NCI-H748 (cell line): Measurements from ENCODE around the gene CCBE1.
"Not testable (repeated sequence)": the region's sequence is repeated elsewhere in the genome, so short reads cannot be mapped to it uniquely, and the experiment has no call there.

Experiments used
- DNase-seq: peaks from one replicate; lab custom pipeline; 2025; ENCODE audit not compliant: unreplicated experiment; lab: John Stamatoyannopoulos, UW

The CCBE1 gene

DNA sequence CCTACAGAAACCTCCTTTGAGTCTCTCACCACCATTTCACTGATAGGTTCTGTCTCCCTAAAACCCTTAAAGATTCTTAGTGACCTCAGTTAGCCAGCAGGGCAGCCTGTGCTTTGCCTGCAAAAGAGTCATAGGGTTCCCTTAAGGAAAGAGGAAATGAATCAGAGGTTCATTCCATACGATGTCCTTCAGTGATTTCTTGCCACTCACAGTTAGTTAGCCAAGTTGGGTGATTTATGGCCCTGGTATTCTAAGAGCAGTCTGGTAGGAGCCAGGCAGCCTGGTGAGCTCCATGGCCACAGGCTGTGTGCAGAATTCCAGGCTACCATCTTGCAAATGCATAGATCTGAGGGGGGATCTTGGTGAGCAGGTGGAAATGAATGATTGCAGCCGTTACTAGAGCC is 18.7 kb upstream of the CCBE1 start:
- no peak for DNase-seq

DNA sequence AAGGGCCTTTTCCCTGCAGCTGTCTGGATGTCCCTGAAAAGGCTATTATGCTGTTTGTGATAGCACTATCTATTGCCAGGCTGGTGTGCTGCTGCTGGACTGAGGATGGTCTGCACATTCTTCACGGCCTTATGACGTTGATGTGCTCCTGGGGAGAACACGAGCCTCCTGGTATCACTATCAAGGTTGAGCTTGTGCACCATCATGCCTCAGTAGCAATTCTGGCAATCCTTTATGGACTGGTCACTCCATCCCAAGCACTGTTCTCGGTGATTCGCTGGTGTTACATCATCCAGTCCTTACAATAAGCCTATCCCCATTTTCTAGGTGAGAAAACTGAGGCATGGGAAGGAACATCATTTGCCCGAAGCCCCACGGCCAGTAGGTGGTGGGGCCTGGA is 18.2 kb upstream of the CCBE1 start:
- no peak for DNase-seq

DNA sequence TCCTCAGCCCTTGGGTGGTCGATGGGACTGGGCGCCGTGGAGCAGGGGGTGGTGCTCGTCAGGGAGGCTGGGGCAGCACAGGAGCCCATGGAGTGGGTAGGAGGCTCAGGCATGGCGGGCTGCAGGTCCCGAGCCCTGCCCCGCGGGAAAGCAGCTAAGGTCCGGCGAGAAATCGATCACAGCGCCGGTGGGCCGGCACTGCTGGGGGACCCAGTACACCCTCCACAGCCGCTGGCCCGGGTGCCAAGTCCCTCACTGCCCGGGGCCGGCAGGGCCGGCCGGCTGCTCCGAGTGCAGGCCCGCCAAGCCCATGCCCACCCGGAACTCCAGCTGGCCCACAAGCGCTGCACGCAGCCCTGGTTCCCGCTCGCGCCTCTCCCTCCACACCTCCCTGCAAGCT is 16.9 kb upstream of the CCBE1 start:
- not testable (repeated sequence) for DNase-seq

DNA sequence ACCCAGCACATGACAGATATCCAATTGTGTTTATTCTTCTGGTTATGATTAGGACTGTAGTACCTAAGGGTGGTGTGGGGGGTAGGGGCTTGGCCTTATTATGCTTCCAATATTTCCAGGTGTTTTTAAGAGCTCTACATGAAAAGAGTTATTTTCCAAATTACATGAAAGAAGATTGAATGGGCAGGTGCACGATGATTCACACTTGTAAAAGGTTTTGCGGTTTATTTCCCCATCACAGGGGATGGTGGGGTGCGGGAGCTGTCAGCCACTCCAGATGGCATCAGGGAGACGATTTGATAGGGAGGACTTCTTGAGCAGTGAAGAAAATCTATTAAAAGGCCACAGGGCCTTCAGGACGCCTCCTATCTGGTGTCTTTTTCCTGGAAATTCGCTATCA is 15.1 kb upstream of the CCBE1 start:
- peak; percentile 62 for DNase-seq

DNA sequence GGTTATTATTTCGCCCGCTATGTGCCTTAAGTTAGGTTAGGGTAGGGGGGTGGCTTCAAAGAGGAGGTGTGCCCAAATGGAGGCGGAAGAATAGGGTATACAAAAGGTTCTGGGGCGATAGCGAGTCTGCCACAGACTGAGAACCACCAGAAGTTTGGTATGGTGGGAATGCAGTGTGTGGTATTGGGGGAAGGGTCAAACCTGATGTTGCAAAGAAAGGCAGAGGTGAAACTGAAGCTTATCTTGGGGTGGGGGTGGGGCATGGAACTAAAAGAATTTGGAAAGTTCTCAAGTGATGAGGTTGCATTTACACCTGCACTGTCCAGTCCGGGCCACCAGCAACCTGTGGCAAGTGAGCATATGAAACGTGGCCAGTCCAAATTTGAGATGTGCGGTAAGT is 11.8 kb upstream of the CCBE1 start:
- no peak for DNase-seq

DNA sequence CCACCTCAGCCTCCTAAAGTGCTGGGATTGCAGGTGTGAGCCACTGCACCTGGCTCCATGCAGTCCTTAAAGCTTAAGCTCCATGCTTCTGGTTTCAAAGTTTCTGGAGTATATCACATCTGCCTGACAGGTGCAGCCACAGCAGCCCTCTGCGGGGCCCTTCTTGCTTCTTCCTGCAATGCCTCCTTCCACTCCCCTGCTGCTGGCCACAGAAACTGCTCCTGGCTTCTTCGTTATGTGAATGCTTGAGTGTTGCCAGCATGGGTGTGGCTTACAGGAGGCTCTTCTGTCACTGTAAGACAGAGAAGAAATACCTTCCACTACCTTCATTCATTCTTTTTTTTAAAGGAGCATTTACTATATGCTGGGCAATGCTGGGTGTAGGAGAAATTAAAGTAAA is 10.1 kb upstream of the CCBE1 start:
- DNase-seq, result no peak

DNA sequence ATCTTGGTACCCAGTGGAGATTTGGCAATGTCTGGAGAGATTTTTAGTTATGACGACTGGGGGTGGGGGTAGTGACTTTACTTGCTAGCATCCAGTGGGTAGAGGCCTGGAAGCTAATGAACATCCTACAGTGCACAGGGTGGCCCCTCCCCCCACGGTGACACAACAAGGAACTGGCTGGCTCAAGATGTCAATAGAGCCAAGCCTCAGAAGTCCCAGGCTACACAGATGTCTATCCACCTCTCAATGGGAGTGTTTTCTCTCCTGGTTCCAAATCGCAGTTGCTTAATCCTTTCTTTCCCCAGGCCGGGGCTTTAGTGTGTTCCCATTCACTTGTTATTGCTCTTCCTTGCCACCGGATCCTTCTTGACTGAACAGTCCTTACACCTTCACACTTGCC is 9.3 kb upstream of the CCBE1 start:
- DNase-seq, result no peak

DNA sequence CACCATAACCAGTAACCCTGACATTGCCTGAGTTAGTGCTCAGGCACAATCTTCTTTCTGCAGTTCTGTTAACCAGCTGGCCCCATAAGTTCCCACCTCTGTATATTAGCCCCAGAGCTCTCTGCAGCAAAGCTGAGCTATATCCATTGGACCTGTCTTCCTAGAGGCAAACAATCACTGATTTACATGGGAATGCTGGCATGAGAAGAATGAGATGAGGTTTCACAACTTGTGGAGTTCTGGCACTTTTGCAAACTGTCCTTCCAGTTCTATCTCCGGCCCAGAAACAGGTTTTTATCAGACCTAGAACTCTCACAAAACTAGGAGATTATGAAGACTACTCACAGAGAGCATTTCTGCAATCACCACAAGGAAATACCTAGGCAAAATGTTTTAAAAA is 7.9 kb upstream of the CCBE1 start:
- DNase-seq, result no peak

DNA sequence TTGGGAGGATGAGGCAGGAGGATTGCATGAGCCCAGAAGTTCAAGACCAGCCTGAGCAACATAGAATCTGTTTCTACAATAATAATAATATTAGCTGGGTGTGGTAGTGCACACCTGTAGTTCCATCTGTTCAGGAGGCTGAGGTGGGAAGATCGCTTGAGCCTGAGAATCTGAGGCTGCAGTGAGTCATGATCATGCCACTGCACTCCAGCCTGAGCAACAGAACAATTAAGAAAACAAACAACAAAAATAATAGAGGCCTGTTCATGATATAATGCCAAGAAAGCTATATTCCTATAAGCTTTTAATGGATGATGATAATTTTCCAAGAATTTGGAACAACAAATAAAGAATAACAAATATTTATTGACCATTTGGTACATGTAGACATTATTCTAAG is 6.9 kb upstream of the CCBE1 start:
- no peak for DNase-seq

DNA sequence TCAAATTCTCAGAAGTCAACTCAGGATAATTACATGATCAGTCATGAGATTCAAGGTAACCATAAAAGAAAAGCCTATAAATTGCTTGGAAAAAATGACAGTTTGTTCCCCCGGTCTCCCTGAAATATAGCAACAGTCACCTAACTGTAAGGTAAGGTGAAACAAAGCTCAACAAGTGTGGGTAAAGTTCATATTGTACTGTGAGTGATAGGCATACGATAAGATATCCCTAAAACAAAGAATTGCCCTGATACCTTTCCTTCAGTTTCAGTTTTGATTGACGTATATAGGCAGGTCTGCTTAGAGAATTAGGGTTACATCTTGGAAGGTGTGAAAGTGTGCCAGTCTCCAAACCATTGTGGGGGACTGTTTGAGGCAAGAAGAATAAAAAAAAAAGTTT is 4.0 kb upstream of the CCBE1 start:
- DNase-seq, result no peak

DNA sequence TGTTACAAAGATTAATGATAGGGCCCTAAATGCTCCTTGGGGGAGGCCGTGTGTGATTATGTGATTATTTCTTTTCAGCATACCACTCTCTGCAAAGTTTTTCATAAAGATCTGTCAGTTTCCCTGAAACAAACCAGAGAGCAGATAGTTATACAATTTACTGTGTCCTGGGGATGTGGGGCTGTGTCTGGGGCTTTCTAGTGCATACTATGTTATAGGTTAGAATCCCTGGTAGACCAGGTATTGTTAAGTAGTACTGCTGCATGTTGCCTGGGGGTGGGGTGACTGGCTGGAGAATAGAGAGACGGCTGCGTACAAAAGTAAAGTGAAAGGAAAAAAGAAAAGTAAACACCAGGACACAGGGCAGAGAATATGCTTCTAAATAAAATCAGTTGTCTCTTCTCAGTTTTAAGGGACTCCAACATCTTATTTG is 3.3 kb upstream of the CCBE1 start:
- no peak for DNase-seq

DNA sequence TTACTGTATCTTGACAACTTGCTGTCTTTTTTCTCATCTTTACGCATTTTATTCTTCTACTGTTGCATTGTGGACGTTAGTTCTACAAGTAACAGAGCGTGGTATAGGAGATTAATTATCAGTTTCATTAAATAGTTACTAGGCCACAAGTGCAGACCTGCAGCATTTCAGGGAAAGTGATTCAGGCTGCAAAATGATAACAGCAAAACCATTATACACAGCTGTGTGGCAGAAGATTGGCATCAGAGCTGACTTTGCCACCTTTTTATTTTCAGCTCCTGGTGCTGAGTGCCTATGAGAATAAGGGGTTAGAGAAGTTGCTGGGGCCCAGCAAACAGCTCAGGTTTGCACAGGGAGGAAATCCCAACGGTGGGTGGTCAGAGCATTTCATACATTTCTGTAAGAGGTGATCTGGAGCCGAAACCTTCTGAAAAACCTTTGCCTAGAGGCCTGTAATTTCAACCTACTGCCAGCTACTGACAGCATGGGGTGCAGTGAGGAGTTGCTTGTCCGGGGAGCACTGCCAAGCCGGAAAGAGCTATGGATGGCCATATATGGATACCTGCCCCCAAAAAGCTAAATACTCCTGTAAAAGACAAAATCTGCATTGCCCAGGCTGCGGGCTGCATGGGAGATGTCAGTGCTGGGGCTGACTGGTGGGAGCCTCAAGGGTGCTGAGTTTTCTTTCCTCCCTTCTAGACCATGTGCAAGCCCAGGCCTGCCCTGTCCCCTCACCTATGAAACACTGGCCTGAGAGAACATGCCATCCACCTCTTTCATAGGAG is 2.7 kb upstream of the CCBE1 start:
- no peak for DNase-seq

DNA sequence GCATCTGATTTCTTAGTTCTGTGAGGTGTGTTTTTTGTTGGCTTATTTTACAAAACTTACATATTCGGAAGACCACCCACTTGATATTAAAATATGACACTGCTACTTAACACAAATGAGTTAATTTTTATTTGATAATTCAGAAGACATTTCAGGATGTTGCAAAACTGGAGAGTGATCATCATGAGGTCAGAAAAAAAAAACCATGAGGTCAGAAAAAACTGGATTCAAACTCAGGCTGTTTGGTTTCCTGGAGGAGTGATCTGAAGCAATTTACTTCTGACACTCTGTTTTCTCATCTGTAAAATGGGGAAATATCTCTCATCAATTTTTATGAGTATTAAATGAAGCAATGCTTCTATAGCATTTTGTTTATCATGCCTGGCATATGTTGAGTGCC is 1.8 kb upstream of the CCBE1 start:
- DNase-seq, result no peak

DNA sequence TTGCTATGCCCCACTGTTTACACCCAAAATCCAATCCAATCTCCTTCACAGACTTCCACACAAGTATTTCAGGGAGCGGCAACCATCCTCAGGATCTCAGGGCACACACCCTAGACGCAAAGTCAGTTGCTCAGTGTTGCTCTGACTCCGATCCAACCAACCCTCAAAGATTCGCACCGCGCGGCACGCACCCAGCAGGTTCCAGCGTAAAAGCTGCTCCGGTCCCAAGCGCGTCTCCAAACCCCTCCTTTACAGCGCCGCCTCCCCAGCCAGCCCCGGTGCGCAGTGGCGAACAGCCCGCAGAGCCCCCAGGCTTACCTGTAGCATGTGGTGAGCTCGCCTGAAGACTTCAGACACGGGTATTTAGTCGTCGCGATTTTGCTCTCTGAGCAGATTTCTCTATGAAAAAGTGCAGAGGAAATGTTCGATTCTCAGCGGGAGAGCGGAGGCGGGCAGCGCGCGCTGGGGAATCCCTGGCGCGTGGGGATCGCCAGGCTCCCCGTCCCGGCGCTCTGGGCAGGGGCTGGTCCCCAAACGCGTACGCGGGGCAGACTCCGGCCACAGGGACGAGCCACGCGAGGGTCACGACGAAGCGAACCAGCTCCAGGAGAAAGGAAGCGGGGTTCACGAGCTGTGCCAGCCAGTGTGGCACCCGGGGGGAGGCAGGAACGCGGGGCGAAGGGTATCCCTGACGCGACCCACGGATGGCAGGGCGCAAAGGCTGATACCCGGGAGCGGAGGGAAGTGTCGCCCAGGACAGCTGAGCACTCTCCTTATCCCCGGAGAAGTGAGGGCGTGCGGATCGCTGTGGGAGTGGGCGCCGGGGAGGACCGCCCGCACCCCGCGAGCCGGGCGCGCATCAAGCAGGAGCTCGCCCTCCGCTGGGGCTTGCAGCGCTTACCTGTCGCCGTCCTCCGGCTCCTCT is 650 bp downstream of the CCBE1 start:
- DNase-seq, result peak; percentile 67

DNA sequence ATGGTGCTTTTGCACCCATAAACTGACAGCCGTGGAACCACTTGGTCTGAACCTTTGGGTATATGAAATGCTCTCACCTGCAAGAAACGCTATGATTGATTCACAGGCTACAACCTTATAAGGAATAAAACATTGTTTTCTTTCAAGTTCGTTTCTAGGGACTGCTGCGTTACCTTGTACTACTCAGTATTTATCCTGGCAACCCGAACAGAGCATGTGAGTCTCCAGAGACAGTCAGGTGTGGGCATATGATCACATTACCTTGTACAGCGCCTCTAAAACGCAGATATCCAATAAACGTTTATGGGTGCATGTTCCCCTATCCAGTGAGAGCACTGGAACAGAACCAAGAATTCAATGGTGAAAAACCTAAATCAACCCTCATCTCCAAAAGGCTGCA is 1.7 kb downstream of the CCBE1 start:
- DNase-seq, result peak; percentile 36

DNA sequence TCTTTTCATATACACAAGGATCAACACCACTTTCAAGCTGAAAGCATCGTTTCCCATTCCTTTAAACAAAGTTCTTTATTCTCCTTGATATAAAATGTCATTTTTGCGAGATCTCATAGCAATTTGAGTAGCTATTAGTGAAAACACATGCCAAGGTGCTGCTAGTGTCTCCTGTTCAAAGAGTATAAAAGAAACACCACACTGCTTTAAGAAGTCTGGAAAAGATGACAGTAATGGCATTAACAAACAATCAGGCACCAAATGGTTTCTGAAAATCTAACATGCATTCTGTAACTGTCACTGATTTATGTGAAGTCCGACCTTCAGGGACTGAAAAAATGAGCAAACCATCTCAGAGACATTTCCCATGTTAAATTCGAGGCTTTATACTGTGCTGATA is 2.4 kb downstream of the CCBE1 start:
- no peak for DNase-seq

DNA sequence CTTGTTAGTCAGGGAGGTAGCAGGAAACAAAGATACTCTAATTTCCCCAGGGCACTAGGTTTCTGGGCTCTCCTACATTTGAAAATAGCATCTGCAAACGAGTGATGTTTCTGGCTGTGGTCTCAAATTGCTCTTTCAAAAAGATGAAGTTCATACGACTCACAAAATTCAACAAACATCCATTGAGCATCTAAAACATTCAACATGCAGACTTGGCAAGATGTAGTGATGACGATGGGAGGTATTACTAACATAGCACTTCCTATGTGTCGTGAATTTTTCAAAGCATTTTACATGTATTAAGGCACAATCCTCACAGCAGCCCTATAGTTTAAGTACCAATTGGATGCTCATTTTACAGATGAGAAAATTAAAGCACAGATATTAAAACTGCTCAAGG is 5.2 kb downstream of the CCBE1 start:
- no peak for DNase-seq

DNA sequence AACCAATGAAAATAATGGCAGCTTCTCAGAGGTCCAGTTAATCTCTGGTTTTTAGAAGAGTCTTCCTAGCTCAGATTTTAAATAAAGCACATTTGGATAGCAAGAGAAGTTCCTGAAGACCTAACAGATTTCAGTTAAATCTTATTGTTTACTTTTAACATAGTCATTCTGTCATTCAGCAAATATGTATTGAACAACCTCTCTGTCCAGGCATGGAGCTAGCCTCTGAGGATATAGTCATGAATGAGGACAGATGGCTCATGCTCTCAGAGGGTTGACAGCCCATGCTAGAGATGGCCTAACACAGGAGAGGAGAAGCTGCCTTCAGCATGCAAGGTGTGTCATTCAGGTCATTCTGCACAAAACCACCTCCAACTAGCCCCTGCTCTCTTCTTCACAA is 6.2 kb downstream of the CCBE1 start:
- no peak for DNase-seq

DNA sequence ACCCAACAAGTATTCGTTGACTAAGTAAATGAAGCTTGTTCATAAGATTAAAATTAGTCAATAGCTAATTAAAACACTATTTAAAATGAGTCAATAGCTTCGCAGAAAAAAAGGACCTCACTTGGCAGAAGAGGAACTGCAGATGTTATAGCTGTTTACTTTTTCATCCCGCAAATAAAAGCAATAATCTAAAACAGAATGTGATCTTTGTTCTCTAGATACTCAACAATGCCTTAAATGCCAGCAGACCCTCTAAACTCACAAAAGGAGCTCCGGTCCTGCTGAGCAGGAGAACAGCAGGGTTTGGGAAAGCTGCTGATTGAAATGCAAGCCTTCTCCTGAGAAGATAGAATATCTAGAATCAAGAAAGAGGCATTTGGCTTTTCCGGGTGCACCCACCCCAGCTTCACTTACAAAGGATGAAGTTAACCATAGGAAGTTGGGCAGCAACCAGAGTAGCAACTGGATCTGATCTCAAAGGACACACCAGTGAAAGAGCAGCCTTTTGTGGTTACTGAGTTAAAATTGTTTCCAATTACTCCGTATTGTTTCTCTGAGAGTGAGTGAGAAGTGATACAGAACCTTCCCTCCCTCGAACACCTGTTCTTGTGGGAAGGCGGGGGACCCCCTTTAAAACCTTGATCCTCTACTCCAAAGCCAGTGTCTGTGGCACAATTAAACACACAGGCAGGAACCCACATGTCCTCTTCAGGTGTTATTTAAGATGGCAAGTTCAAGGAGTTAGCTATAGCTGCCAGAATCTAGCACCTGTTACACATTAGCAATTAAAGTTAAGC is 6.8 kb downstream of the CCBE1 start:
- peak; percentile 52 for DNase-seq

DNA sequence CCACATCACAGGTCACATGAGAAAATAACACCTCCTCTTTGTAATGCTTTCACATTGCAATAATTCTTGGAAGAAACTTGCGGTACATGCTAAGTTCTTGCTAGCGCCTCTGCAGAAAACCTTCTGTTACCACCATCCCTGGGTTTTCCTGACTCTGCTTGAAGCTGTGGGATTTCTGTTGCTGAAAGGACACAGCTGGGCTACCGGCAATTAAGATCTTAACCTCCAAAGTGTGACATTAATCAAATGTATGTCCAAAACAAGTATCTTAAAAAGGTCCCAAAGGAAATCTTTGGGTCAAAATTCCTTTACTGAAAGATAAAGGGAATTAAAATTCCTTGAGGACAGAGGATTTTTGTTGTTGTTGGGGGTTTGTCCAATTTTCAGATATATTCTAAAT is 7.5 kb downstream of the CCBE1 start:
- no peak for DNase-seq

DNA sequence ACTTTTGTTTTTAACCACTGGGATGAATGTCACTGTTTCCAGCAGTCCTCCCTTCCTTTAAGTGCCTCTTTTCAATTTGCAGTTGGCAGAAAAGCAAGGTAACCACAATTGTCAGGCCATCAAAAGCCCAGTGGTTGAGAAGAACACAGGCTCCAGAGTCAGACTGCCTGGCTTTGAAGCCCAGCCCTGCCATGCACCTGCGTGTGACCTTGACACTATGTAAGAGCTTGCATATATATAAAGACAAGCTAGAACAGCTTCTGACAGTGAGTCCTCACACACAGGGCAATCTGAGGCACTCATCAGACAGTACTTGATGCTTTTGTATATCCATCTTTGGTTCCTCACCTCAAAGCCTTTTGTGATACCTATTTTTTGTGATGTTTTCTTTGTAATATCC is 11.0 kb downstream of the CCBE1 start:
- no peak for DNase-seq

DNA sequence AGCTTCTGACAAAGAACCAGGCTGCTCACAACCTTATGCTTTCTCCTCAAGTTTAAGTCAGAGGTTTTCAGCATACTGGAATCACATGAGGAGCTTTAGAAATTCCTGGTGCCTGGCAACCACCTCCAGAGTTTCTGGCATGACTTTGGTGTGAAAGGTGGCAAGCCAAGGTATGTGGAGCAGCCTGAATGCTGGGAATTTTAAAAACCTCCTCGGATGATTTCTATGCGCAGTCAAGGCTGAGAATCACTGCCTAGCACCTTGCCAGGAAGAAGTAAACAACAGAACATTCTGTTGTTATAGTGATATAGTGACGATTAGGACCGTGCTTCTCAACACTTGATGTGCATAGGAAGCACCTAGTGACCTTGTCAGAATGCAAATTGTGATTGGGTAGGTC is 11.7 kb downstream of the CCBE1 start:
- no peak for DNase-seq
